ENCODE results near the gene SMCO4.

The SMCO4 gene

DNA sequence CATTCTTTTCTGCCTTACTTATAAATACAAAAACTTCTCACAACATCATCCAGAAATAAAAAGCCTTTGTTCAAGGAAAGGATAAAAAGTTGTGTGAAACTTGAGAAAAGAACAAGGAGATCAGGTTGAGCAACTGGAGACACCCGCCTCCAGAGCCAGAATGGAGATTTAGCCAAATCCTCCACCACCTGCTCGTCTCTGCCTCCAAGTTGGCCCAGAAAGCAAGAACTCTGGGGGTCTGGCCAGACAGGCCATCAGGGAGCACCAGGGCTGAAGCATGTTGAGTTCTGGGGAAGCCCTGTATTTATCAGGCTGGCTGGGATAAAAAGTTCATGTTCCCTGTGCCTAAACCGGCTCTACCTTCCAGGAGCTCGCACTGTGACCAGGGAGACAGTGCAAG is 14.9 kb downstream of the SMCO4 start:
- TF ChIP-seq, protein P1, sequence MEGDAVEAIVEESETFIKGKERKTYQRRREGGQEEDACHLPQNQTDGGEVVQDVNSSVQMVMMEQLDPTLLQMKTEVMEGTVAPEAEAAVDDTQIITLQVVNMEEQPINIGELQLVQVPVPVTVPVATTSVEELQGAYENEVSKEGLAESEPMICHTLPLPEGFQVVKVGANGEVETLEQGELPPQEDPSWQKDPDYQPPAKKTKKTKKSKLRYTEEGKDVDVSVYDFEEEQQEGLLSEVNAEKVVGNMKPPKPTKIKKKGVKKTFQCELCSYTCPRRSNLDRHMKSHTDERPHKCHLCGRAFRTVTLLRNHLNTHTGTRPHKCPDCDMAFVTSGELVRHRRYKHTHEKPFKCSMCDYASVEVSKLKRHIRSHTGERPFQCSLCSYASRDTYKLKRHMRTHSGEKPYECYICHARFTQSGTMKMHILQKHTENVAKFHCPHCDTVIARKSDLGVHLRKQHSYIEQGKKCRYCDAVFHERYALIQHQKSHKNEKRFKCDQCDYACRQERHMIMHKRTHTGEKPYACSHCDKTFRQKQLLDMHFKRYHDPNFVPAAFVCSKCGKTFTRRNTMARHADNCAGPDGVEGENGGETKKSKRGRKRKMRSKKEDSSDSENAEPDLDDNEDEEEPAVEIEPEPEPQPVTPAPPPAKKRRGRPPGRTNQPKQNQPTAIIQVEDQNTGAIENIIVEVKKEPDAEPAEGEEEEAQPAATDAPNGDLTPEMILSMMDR (conservative IDR thresholded peaks at IDR 0.05): no peak
- peak overlapping the region; percentile 65 for H3K27ac ChIP-seq

- H3K27ac ChIP-seq: peak overlapping the region; percentile 69
- TF ChIP-seq, protein P1 (conservative IDR thresholded peaks at IDR 0.05): no peak
These were observed 16.3 kb downstream of the SMCO4 start for GRCh38 chr11:93526641-93527583.

DNA sequence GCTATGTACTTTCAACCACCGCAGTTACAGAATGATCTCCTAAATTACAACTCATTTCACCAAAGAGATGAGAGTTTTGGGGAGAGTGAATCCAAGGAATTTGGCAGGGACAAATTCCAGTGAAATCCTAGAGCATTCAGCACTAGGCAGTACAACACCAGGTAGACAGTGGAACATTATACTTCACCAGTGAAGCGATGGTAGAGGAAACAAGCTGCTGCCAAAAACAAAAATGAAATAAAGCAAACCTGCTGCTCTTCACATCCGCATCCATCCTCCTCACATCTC is 16.9 kb downstream of the SMCO4 start:
- H3K27ac ChIP-seq: peak overlapping the region; percentile 69
- TF ChIP-seq, protein P1 (conservative IDR thresholded peaks at IDR 0.05): no peak

- TF ChIP-seq, protein P1 (conservative IDR thresholded peaks at IDR 0.05): no peak
- peak overlapping the region; percentile 69 for H3K27ac ChIP-seq
These were observed 17.4 kb downstream of the SMCO4 start for GRCh38 chr11:93525601-93526345.

DNA sequence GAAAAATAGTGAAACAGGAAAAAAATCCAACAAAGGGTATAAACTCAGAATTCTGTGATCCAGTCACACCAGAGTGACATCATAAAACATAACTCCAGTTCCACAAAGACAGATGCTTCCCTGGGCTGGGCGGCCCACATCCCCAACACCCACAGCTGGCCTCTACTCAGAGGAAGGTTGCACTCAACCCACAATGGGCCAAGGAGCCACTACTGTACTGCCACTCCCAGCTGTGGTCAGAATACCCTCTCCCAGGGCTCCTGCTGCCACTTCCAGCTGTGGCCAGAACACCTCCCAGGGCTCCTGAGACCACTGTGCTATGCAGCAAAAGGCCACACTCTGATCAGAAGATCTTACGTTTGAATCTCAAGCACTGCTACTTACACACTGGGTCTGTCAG is 18.3 kb downstream of the SMCO4 start:
- TF ChIP-seq, protein P1 (conservative IDR thresholded peaks at IDR 0.05): no peak
- peak overlapping the region; percentile 69; the same call in 1 of the 2 replicates for H3K27ac ChIP-seq

GRCh38 chr11:93524173-93524536 is 19.0 kb downstream of the SMCO4 start:
- TF ChIP-seq, protein P1 (conservative IDR thresholded peaks at IDR 0.05): no peak
- peak overlapping the region; percentile 69 for H3K27ac ChIP-seq

DNA sequence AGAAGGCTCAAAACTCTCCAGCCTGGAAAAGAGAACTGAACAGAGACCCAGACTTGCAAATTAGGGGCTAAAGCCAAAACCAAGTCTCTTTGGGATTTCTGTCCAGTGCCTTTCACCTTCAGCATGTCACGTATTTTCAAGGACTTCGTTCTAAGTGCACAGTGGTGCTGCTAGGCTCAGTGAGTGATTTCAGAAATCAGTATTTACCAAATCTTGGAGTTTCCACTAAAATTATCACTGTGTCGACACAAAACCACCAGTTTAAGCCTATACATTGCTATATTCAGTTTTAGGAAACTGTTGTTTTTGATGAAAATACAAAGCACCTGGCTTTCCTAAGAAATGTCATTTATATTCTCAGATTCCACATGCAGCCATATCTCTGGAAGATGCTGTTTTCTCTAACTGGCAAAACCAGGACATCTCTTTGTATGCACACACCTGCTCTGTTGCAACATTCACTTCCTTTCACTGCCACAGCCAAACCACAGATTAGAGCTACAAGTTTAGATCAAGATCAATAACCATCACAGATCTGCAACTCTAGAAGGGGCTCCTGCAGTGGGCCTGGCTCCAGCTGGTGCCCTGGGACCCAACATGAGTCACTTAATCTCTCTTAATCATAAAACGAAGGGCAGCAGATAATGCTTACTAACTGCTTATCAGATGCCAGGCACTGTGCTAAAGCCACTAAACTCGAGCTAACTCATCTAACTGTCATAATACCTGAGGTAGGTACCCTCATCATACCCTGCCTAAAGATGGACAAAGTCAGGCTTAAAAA is 22.3 kb downstream of the SMCO4 start:
- H3K27ac ChIP-seq: peak overlapping the region; percentile 69
- TF ChIP-seq, protein P1 (conservative IDR thresholded peaks at IDR 0.05): no peak
